Hematopoietic multipotent progenitor cell treated with erythropoietin and hydrocortisone succinate and interleukin-3 and kit ligand, for 17 days (in vitro differentiated cells): ENCODE measurements around the gene PRLR.
"Not testable (repeated sequence)": the region's sequence is repeated elsewhere in the genome, so short reads cannot be mapped to it uniquely, and the experiment has no call there.

Source experiments
- DNase-seq: peaks from one replicate; pipeline ENCODE4 v3.0.0-alpha.2; 2015; ENCODE audit warnings: low spot score

PRLR gene

DNA sequence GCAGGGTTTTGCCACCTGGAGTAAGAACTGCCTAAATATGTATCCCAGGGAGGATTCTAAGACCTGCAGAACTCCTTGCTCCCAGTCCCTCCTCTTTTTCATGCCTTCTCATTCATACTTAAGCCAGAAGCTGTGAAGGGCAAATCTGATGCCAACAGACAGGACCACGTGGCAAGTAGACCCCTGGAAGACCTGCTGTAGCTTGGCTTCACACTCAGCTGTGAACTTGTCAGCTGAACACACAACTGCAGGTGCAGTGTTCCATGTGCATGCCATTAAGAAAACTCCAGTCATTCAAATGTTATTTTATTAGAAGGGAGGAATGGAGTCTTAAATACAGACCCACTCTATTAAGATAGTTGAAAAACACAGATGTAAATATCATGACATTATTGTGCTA lies 103.3 kb downstream of the PRLR start:
- DNase-seq = no peak

DNA sequence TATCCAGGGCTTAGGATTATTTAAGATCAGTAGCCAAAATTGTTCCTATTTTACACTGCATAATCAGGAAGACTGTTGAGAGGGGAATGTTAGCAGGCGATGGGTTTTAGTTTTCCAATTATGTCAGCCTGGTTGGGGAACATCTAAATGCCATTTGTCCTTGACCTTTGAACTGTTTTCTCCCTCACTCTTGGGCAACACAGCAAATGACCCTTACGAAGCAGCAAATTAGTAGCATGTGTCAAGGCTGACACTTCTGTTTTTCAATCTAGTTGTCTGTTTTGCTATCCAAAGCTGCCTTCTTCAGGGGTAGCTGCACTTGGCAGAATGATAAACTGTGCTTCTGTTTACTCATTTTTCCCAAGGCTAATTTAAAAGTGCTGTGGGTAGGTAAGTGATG lies 104.5 kb downstream of the PRLR start:
- no peak for DNase-seq

DNA sequence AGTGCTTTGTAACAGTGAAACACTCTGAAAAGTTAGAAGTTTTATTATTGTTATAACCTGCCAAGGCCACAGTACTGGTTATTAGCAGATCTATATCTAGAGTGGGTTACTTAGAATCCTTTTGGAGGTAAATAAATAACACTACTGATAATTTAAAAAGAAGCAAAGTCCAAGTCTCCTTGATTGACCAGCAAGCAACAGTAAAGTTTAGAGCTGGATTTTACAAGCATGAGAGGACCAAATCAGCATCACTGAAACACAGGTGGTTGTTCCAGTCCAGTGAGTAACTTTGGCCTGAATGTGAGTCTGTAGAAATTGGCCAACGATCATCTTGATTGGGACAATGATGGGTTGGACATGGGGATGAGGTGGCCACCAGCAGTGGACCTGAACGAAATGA lies 105.4 kb downstream of the PRLR start:
- no peak for DNase-seq

DNA sequence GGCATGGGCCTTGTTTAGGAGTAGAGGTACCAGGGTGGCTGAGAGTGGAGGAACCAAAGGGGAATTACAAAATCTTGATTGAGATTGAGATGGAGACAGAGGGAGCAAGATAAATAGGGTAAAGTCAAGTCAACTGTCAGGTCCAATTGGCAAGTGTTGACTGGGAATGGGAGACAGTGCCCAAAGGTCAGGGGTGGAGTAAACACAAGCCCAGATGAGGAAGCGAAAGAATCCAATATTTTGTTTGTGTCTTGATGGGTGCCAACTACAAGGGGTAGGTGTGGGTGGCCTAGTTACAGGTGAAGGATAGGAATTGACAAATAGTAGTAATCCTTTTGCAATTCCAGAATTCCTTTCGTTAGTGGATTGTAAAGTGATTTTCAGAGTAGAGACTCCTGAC lies 107.5 kb downstream of the PRLR start:
- no peak for DNase-seq

DNA sequence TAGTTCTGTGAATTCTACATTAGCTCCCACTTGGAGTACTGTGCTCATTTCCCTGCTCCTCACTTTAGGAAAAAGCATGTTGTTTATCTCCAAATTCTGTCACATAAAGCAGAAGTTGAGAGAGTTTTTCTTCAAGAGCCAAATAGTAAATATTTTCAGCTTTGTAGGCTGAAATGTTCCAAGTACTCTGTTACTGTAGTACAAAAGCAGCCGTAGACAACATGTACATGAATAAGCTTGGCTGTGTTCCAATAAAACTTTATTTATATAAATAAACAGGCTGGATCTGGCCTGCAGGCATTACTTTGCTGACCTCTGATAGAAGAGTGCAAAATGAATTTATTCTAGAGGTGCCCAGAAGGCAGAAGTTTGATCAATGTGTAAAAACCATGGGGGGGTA lies 109.6 kb downstream of the PRLR start:
- DNase-seq = no peak

DNA sequence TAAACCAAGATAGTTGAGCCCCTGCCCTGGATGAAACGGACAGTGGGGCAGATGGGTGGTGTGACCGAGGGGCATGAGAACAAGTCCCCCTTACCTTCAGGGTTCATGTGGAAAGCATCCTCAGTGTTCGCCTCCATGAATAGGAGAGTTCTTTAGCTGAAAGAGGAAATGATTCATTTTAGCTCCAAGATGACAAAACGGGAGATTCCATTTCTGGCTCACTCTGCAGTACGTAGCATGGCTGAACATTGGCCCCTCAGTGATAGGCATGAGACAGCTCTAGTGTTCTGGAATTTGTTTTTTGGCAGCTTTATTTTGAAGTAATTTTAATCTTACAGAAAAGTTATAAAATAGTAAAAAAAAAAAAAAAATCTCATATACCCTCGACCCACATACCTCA lies 112.3 kb downstream of the PRLR start:
- DNase-seq = no peak

DNA sequence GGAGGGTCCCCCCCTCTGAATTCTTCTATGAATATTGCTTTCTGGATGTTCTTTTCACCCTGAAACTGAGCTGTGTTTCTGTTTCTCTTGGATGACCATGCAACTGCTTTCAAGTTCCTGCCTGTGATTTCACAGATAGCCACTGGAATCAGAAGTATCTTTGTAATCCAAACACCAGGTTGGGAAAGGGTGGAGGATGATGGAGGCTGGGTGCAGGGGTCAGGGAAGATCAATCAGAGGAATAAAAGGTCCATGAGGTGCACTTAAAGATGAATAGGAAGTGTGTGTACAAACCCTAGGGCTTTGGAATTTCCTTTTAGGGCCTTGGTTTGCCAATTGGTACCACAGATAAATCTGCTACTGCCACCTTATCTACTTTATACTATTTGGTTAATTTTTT lies 114.4 kb downstream of the PRLR start:
- DNase-seq = no peak

DNA sequence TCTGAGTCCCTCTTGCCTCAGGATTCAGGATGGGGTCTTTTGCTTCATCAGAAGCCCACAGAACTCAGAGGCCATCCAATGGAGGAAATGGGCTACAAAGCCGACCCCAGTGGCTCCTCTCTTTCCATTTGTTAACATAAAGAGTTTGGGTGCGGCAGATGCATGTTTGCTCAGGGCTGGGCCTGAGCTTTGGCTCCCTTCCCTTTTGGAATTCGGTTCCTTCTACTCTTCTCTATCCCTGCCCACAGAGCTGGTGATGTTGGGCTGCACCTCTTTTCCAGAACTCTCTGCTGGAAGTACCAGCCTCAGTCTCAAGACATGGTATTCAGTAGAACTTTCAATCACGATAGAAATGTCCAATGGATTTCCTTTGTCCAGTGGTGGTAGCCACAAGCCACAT lies 115.6 kb downstream of the PRLR start:
- no peak for DNase-seq

DNA sequence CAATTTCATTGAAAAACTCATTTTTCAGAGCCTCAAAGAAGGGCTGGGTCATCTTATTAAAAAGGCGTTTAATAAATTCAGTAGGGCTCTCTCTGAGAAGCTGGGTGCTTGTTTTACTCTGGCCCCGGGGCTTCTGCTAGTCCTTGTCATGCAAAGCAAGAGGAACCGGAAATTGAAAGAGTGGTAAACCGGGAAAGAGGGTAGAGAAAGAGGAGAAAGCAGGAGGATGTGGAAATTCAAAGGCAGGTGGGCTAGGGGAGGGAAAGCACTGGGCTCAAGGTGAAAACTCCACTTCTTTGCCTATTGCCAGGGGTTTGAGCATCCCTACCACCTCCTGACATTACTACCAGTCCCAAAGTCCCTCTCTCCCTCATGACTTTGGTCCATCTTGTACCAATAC lies 118.0 kb downstream of the PRLR start:
- DNase-seq = no peak

DNA sequence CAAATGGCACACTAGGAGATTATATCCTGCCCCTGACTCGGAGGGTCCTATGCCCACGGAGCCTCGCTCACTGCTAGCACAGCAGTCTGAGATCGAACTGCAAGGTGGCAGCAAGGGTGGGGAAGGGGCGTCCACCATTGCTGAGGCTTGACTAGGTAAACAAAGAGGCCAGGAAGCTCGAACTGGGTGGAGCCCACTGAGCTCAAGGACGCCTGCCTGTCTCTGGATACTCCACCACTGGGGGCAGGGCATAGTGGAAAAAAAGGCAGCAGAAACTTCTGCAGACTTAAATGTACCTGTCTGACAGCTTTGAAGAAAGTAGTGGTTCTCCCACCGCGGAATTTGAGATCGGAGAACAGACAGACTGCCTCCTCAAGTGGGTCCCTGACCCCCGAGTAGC lies 125.7 kb downstream of the PRLR start:
- not testable (repeated sequence) for DNase-seq

DNA sequence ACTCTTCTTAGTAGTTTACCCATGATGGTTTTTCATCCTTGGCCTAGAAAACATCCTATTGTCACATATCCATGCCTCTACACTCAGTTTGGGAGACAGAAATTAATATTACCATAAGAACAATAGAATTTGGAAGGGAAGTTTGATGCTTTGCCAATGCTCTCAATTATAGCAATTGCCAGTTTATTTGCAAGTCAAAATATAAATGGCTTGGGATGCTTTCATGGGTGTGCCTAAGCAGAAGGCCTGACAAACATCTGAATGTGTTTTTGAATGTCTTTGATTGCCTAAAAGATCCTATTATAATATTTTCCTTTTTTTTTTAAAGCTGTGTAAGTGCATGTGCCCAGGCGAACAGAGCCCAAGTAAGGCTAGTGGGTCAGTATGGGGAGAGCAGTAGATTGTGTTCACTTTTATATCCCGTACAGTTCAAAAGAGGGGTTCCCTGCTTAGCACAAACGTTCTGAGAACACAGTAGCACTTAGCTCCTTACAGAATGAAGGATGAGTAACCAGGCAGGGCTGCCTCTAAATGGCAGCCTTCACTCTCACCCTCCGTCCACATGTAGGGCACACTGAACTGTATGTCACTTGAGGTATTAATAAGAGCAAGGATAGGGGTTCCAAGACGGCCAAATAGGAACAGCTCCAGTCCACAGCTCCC lies 126.5 kb downstream of the PRLR start:
- DNase-seq = no peak

DNA sequence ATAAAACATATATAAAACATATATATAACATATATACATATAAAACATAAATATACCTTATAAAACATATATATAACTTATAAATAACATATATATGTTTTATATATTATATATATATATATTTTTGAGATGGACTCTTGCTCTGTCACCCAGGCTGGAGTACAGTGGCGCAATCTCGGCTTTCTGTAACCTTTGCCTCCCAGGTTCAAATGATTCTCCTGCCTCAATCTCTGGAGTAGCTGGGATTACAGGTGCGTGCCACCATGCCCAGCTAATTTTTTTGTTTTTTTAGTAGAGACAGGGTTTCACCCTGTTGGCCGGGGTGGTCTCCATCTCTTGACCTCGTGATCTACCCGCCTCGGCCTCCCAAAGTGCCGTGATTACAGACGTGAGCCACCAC lies 128.6 kb downstream of the PRLR start:
- not testable (repeated sequence) for DNase-seq

DNA sequence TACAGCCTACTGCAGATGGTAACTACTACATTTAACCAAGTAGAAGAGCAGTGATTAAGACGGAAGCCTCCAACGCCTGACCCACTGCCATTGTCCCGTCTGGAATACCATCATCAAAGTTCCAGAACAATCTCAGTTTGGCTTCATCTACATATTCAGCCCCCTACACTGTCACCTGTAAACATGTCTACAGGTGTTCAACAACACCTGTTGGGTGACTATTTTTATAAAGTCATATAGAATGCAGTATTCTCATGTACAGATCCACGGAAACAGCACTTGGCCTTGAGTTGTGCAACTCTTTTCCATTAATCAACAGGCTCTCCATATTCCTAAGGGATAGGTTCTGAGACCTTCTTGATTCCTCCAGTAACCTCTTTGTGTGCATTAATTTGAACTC lies 129.3 kb downstream of the PRLR start:
- DNase-seq = no peak

DNA sequence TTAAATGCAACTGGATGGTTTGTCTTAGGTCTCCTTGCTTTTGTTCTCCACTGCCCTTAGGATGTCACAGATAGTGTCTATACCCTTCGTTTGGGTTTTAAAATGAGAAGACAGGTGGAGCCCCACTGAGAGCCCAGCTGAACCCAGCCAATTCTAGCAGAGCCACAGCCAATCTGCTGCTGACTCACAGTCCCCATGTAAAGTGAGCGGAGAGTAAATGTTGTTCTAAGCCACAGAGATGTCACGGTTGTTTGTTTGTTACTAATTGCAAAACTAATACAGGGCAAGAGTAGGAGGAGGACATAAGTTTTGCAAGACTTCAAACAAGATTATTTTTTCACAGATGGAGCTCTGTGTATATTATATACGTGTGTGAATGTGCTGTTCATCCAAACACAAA lies 132.1 kb downstream of the PRLR start:
- DNase-seq = no peak

DNA sequence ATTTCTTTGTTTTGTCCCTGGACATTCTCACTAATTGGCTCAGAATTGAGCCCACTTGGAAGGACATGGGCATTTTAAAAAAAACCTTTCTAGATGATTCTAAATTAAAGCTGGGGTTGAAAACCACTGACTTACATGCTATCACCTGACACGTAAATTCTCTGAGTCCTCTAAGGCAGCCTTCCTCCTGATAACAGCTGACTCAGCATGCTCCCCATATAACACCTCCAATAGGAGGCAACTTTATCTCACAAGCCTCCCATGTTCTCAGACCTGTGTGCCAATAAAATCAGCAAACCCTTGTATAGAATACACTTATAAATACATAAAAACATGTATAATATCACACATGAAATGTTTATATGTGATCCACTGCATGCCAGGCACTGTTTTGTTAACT lies 133.4 kb downstream of the PRLR start:
- DNase-seq = no peak

DNA sequence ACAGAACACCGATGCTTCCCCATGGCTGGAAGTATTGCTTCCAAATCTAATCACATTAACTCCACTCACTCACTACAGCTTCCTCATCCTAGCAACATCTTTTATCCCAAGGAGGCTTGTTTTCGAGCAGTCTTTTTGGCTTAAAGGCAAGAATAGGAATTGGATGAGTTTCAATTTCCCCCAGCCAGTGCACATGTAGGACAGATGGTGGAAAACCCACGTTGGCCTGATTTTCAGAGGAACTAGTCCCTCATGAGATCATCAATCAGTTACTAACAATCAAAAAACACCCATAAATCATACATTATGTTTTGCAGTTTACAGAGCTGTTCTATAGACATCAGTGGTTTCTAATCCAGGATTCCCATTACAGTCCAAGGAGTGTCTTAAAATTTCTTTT lies 134.1 kb downstream of the PRLR start:
- no peak for DNase-seq

DNA sequence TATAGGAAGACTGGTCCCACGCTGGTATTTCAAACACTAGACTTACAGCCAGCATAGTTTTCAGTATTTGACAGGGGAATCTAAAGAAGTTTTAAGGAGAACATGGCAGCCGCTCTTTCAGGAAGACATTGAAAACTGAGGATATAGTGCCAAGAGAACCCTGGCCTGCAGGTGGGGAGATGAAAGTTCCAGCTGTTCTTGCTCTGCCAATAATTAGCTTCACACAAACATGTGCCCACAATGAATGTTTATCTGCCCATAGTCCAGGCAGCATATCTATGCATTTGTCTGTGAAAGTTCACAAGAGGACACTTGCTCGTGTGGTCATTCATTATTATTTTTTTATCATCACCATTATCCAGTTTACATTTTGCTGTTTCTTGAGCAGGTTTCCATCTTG lies 134.9 kb downstream of the PRLR start:
- DNase-seq = no peak

DNA sequence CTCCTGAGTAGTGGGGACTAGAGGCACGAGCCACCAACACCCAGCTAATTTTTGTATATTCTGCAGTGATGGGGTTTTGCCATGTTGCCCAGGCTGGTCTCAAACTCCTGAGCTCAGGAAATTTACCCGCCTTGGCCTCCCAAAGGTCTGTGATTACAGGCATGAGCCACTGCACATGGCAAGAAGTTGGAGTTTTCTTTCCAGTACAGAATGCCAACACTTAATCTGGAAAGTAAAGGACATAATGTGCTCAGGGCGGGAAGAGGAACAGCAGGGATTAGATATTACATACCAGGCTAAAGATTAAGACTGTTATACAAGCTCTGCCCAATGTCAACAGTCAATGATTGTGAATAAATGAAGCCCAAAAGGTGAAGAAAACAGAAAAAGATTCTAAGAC lies 135.3 kb downstream of the PRLR start:
- no peak for DNase-seq

DNA sequence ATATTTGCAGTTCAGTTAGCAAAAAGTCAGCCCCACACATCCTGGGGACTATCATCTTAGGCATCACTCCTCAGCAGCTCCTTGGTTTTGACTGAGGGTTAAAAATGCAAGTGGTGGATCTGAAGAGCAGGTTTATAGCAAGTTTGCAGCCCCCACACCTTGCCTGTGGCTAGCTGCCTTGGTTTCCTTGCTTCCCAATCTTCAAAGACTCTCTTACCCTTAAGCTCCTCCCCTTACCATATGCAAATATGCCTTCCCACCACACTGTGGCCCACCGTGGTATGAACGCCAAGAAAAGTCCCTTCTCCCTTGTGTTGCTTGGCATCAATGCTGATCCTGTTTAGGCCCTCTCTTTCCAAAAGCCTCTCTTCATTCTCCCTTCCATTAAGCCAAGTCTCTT lies 137.6 kb downstream of the PRLR start:
- no peak for DNase-seq

DNA sequence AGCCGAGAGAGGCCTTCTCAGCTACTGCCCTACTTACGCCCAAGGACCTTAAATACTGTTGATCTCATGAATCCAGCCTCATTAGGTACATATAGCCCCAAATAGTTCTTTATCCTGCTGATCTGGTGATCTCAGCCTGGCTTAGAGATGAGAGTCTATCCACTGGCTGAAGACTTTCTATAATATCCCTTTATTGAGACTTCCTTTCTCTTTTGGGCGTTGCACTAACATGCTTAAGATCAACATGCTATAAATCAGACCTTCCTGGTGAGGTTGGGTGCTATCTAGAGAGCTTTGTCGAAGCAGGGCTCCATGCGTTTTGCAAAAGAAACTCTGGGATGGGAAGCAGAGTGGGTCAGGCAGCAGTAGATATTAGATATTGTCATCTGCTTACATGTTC lies 138.6 kb downstream of the PRLR start:
- DNase-seq = no peak

DNA sequence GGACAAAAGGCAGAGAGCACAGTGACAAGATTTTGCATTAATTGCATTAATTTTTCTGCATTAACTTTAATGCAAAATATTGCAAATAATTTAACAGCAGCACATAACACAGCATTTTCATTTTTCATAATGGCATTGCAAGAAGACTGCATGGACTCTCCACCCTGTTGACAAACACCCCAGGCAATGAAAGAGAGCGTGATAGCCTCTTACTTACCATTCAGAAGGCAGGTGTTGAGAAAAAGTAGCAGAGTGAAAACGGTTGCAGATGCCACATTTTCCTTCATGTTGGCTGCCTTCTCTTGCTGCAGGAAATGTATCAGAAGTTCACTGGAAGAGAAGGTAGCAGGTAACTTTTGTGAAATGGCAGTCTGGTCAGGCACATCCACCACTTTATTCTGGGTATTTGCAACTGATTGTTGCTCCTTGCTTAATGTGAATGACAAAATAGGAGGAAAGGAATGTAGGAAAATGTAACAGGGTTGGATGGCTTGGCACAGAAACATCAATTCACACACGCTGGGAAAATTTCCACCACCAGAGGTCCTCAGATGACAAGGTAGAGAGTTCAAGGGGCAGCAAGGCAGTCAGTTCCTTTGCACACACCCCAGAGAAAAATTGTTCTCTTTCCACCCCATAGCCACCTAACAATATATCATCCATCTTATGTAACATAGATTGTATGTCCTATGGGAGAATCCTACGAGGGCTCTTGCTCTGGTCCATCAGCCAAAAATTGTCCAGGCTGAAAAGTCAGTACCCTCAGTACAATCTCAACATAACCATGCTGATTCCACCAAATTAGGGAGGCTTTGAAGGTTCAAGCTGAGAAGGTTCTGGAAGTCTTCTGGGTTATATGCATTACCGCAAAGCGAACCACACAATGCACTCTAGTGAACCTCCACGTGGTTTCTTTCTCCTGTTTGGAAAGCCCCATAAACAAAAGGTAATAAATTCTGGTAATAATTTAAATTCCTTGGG lies 140.7 kb downstream of the PRLR start:
- DNase-seq = no peak

DNA sequence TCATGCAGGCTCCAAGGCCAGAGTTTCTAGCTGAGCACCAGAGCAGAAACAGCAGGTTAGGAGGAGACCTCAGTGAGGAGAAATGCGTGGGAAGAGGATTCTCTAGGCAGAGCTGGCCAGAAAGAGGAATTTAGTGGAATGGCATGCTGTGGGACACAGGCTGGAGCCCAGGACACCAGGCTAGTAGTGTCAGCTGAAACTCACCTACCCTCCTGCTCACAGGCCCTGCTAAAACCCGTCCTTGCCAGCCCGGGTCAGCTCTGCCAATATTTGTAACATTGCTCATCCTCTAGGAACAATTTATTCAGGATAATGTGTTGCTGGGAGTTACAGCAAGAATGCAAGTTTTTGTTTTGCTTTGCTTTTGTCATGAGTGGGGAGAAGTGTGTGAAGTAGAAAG lies 142.3 kb downstream of the PRLR start:
- DNase-seq = no peak

DNA sequence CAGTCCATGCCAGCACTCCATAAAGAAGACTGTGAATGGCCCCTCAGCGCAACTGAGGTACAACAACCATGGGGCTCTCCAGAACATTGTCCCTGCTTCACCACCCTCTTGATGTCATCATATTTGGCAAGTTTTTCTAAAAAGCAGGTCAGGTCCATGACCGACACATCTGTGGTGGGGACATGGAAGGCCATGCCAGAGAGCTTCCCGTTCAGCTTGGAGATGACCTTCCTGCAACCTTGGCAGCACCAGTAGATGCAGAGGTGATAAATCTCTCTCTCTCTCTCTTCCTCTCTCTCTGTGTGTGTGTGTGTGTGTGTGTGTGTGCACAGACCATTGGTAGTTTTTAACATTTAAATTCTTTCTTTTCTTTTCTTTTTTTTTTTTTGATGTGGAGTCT lies 147.1 kb downstream of the PRLR start:
- DNase-seq = no peak

DNA sequence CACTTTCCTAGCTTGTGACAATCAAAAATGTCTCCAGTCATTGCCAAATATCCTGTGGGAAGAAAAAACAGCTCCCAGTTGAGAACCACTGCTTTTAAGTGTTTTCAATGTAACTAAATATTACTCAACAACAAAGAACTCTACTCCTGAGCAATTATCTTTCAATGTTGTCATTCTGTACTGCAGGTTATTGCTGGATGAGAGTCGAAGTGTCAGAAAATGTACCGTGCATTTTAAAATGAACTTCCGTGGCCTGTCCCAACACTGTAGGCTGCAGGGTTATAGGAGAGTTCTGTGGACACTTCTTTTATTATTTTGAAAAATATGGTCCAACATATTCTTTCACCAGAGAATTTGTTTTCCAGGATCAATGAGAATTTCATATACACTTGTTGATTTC lies 147.8 kb downstream of the PRLR start:
- no peak for DNase-seq
